Panc1 (cell line): ENCODE data around the gene PKP2. TPM values are rescaled to one million over a fixed set of nuclear protein-coding genes. Genes with fewer than 3 reads are reported as not detected.

Experiments
- ATAC-seq: fragments of 200-7000 bp; cut with Tn5 transposase; 2 replicates; pipeline ENCODE4 v1.9.1; 2020; ENCODE audit warnings: mild to moderate bottlenecking, moderate library complexity
- BruUV-seq: library from RNA; stranded (reverse); fragments of 400-500 nt; replicated peaks from 2 replicates; lab custom pipeline; 2021; lab: Mats Ljungman, UMichigan
- CTCF ChIA-PET: fragments of 300-600 bp; sonication (Branson Sonifier 250); formaldehyde crosslinking; loops from one replicate; lab custom pipeline; 2022; ENCODE audit warnings: antibody characterized with exemption; lab: Charles Lee
- POLR2A ChIA-PET: fragments of 300-600 bp; sonication (Branson Sonifier 250); formaldehyde crosslinking; loops from one replicate; lab custom pipeline; 2022; ENCODE audit warnings: antibody characterized with exemption; lab: Charles Lee
- DNase-seq: peaks from one replicate; pipeline ENCODE4 v3.0.0-alpha.2; 2010; ENCODE audit warnings: low read depth, low spot score
- H3K27ac ChIP-seq: 2 replicates; pipeline ENCODE4 v1.5.1; 2011; ENCODE audit warnings: mild to moderate bottlenecking, low read length, inconsistent platforms
- H3K27me3 ChIP-seq: fragments of 200-500 bp; sonication (Bioruptor generic); 2 replicates; pipeline ENCODE4 v1.6.0; 2014; ENCODE audit warnings: low read length, inconsistent platforms; ENCODE audit not compliant: control insufficient read depth, insufficient read depth
- H3K36me3 ChIP-seq: fragments of 200-500 bp; sonication (Bioruptor generic); 2 replicates; pipeline ENCODE4 v1.5.1; 2014; ENCODE audit warnings: inconsistent platforms, mild to moderate bottlenecking, low read length, moderate library complexity; ENCODE audit not compliant: control insufficient read depth, insufficient read depth
- H3K4me1 ChIP-seq: 2 replicates; pipeline ENCODE4 v1.5.1; 2011; ENCODE audit warnings: inconsistent platforms, mild to moderate bottlenecking, low read length, moderate library complexity; ENCODE audit not compliant: control insufficient read depth, insufficient read depth
- H3K4me3 ChIP-seq, 2 experiments: 2 replicates each; pipeline ENCODE4 v1.5.1; 2011 to 2012; ENCODE audit warnings: low read depth in 2 of 2, low read length in 2 of 2, mild to moderate bottlenecking in 2 of 2, inconsistent platforms in 1 of 2, moderate library complexity in 1 of 2
- H3K9me3 ChIP-seq: fragments of 200-500 bp; sonication (Bioruptor generic); 2 replicates; pipeline ENCODE4 v1.5.1; 2014; ENCODE audit warnings: low read depth, mild to moderate bottlenecking, inconsistent platforms, low read length, moderate library complexity; ENCODE audit not compliant: control insufficient read depth, insufficient read depth
- CTCF ChIP-seq: fragments of 450-650 bp; IDR thresholded peaks from 2 replicates; pipeline ENCODE4 v1.5.1; 2017; ENCODE audit warnings: mild to moderate bottlenecking
- POLR2AphosphoS5 ChIP-seq: IDR thresholded peaks from 2 replicates; pipeline ENCODE4 v1.6.1; 2012; ENCODE audit warnings: mild to moderate bottlenecking, low read depth, low read length, moderate library complexity
- REST ChIP-seq, 2 experiments: IDR thresholded peaks; 2 replicates each; pipeline ENCODE4 v1.6.1; 2011 to 2012; ENCODE audit warnings: low read depth in 2 of 2, control low read depth in 1 of 2, low read length in 1 of 2, mild to moderate bottlenecking in 1 of 2, moderate library complexity in 1 of 2; ENCODE audit not compliant: insufficient read depth in 1 of 2
- SIN3A ChIP-seq: IDR thresholded peaks from 2 replicates; pipeline ENCODE4 v1.6.1; 2012; ENCODE audit warnings: low read depth, mild to moderate bottlenecking, low read length, moderate library complexity, borderline replicate concordance; ENCODE audit not compliant: insufficient read depth
- TCF7L2 ChIP-seq: IDR thresholded peaks from 2 replicates; pipeline ENCODE4 v1.6.1; 2011; ENCODE audit warnings: mild to moderate bottlenecking, low read depth, low read length, inconsistent platforms
- in situ Hi-C: cut with HindIII; loops from 2 replicates; pipeline ENCODE4 v1.10.0; 2016; ENCODE audit warnings: low sequenced_read_pairs, low pct_unique_long_range_greater_than_20kb
- intact Hi-C: fragments of 100-400 bp; cut with micrococcal nuclease; formaldehyde crosslinking; loops from one replicate; pipeline ENCODE4 v1.10.0; 2022; ENCODE audit not compliant: unreplicated experiment
- total RNA-seq: library from RNA; stranded (reverse); gene quantifications from one replicate; pipeline ENCODE4 v1.2.1, GENCODE V29; 2021; ENCODE audit not compliant: unreplicated experiment

The PKP2 gene
- total RNA-seq, 1 experiment from 2014 or later: 2.2 TPM

GRCh38 chr12:32921397-32921796 is 24.8 kb upstream of the PKP2 start:
- Histone ChIP-seq H3K36me3 (no peaks in the 10 kb centered on the region), H3K27ac (no peak overlapping the region), H3K9me3 (no peaks in the 10 kb centered on the region), H3K4me3 (no peak overlapping the region), H3K4me1 (no peaks in the 10 kb centered on the region), H3K27me3 (no peaks in the 10 kb centered on the region; the same call in 1 of the 2 replicates)
- intact Hi-C loops: no loop called here
- ChIA-PET POLR2A (no interaction called here), CTCF (no interaction called here)
- in situ Hi-C loops: no loop called here
- ATAC-seq: no peak
- TF ChIP-seq REST (IDR thresholded peaks at IDR 0.05; ENCODE audit: insufficient read depth in 1 of 2, low read depth in 2 of 2, low read length in 1 of 2) (no peak), SIN3A (no peak), TCF7L2 (no peak), POLR2AphosphoS5 (no peak), CTCF (no peak)
- no peak for DNase-seq
- no TSS peak for BruUV-seq

DNA sequence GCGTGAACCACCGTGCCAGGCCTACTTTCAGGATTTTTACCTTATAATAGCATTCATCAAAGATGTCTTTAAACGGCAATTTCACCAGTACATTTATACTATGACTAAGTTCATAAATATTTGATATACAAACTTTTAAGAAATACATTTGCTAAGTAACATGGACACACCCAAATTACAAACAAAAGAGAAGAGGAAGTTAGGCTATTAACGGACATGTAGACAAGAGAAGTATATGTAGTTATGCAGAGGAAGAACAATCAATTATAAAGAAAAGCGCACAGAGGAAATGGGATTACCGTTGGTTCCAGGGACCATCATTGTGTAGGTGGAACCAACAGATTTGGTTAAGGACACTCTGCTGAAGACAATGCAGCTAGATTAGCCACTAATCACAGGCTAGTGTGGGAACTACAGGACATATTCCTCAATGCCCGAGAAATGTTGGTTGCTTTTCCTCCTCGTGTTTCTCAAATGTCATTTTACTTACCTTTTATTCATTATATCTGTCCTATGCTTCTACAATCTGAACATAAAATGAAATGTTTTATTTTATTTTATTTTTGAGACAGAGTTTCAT is 24.0 kb upstream of the PKP2 start:
- Histone ChIP-seq H3K9me3 (no peaks in the 10 kb centered on the region), H3K27ac (no peak overlapping the region), H3K36me3 (no peaks in the 10 kb centered on the region), H3K4me1 (no peaks in the 10 kb centered on the region), H3K4me3 (no peak overlapping the region), H3K27me3 (no peaks in the 10 kb centered on the region; the same call in 1 of the 2 replicates)
- ATAC-seq (no peak), DNase-seq (no peak)
- ChIA-PET POLR2A (no interaction called here), CTCF (no interaction called here)
- intact Hi-C loops: no loop called here
- no TSS peak for BruUV-seq
- TF ChIP-seq POLR2AphosphoS5 (no peak), TCF7L2 (no peak), REST (IDR thresholded peaks at IDR 0.05; ENCODE audit: insufficient read depth in 1 of 2, low read depth in 2 of 2, low read length in 1 of 2) (no peak), CTCF (no peak), SIN3A (no peak)
- in situ Hi-C loops: no loop called here
